PC-9 (cell line): ENCODE data around the gene TRABD. TPM values are rescaled to one million over a fixed set of nuclear protein-coding genes. Genes with fewer than 3 reads are reported as not detected.

Experiments
- BruUV-seq: library from RNA; stranded (reverse); fragments of 400-500 nt; replicated peaks from 2 replicates; lab custom pipeline; 2021; lab: Mats Ljungman, UMichigan
- CTCF ChIA-PET: fragments of 300-600 bp; sonication (Branson Sonifier 250); formaldehyde crosslinking; loops from one replicate; lab custom pipeline; 2022; ENCODE audit warnings: antibody characterized with exemption; lab: Charles Lee
- POLR2A ChIA-PET: fragments of 300-600 bp; sonication (Branson Sonifier 250); formaldehyde crosslinking; loops from one replicate; lab custom pipeline; 2022; ENCODE audit warnings: antibody characterized with exemption; ENCODE audit not compliant: unreplicated experiment; lab: Charles Lee
- DNase-seq, 2 experiments: peaks; one replicate each; pipeline versions ENCODE4 v3.0.0 to v3.0.0-alpha.2; 2015 to 2022; ENCODE audit warnings: mixed read lengths in 1 of 2
- H2AFZ ChIP-seq: fragments of 200-600 bp; sonication (generic); 2 replicates; pipeline ENCODE4 v1.8.1; 2017; ENCODE audit warnings: antibody characterized with exemption
- H3F3A ChIP-seq: fragments of 200-600 bp; sonication (generic); 2 replicates; pipeline ENCODE4 v1.8.1; 2017; ENCODE audit warnings: antibody characterized with exemption, mild to moderate bottlenecking, low read depth; ENCODE audit not compliant: insufficient read depth
- H3K27ac ChIP-seq: fragments of 200-600 bp; sonication (generic); 2 replicates; pipeline ENCODE4 v1.6.1; 2016; ENCODE audit warnings: mixed run types
- H3K27me3 ChIP-seq: fragments of 200-600 bp; sonication (generic); 2 replicates; pipeline ENCODE4 v1.6.1; 2016; ENCODE audit warnings: low read depth, mixed run types; ENCODE audit not compliant: insufficient read depth
- H3K36me3 ChIP-seq: fragments of 200-600 bp; sonication (generic); 2 replicates; pipeline ENCODE4 v1.6.1; 2016; ENCODE audit warnings: low read depth, mixed run types
- H3K4me1 ChIP-seq: fragments of 200-600 bp; sonication (generic); replicated peaks from 2 replicates; pipeline ENCODE4 v1.6.1; 2016; ENCODE audit warnings: mixed run types; ENCODE audit not compliant: insufficient read depth
- H3K4me2 ChIP-seq: fragments of 200-600 bp; sonication (generic); 2 replicates; pipeline ENCODE4 v1.6.1; 2017; ENCODE audit warnings: mixed run types
- H3K4me3 ChIP-seq: fragments of 200-600 bp; sonication (generic); 2 replicates; pipeline ENCODE4 v1.6.1; 2016; ENCODE audit warnings: mixed run types
- H3K79me2 ChIP-seq: fragments of 200-600 bp; sonication (generic); 2 replicates; pipeline ENCODE4 v1.6.1; 2017; ENCODE audit warnings: low read depth, mixed run types
- H3K9me2 ChIP-seq: fragments of 200-600 bp; sonication (generic); 2 replicates; pipeline ENCODE4 v1.8.1; 2017; ENCODE audit warnings: mild to moderate bottlenecking; ENCODE audit not compliant: insufficient read depth
- H3K9me3 ChIP-seq: fragments of 200-600 bp; sonication (generic); 2 replicates; pipeline ENCODE4 v1.8.1; 2016; ENCODE audit warnings: low read depth; ENCODE audit not compliant: insufficient read depth
- H4K20me1 ChIP-seq: fragments of 200-600 bp; sonication (generic); 2 replicates; pipeline ENCODE4 v1.8.1; 2017; ENCODE audit not compliant: insufficient read depth
- EZH2 ChIP-seq: fragments of 200-600 bp; sonication (generic); IDR thresholded peaks from 2 replicates; pipeline ENCODE4 v1.8.0; 2017; ENCODE audit warnings: antibody characterized with exemption, low read depth
- intact Hi-C: fragments of 100-400 bp; cut with micrococcal nuclease; formaldehyde crosslinking; loops from one replicate; pipeline ENCODE4 v1.10.0; 2022; ENCODE audit not compliant: unreplicated experiment
- total RNA-seq: library from RNA; stranded (reverse); gene quantifications from 2 replicates; pipeline ENCODE4 v1.2.3, GENCODE V29; 2021
- TF ChIP-seq, protein P1 (sequence below): fragments of 200-600 bp; sonication (generic); conservative IDR thresholded peaks from 2 replicates; pipeline ENCODE4 v1.6.1; 2017; ENCODE audit warnings: mixed run types, antibody characterized with exemption, mild to moderate bottlenecking, moderate library complexity

TRABD gene
- total RNA-seq, 1 experiment from 2014 or later, result 68.2 TPM

DNA sequence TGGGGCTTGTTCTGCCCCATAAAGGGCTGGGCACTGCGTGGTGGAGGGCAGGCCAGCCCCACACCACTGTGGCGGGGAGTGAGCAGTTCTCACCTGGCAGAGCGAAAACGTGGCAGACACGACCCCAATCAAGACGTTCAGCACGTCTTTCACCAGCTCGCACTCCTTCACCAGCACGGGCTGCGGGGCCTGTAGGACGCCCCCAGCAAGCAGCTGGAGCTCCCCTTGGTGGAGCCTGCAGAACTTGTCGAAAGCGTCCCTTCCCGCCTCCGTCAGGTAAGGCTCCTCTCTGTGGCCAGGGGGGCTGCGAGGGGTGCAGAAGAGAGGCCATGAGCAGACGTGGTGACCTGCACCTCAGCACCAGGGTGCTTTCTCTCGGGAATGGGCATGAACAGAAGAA, 47.5 kb downstream of the TRABD start:
- POLR2A ChIA-PET, result no interaction called here
- Histone ChIP-seq H3K27ac (no peak overlapping the region), H3K27me3 (no peaks in the 10 kb centered on the region), H4K20me1 (peaks cover 48% of the 10 kb centered on the region), H3K4me2 (no peak overlapping the region), H3K9me2 (no peaks in the 10 kb centered on the region), H3K79me2 (peaks cover 34% of the 10 kb centered on the region), H3K9me3 (no peaks in the 10 kb centered on the region), H3K36me3 (no peaks in the 10 kb centered on the region), H3F3A (peaks cover 10% of the 10 kb centered on the region; the same call in 1 of the 2 replicates), H2AFZ (no peak overlapping the region), H3K4me3 (no peak overlapping the region), H3K4me1 (no peaks in the 10 kb centered on the region)
- CTCF ChIA-PET, result no interaction called here
- TF ChIP-seq, protein P1, sequence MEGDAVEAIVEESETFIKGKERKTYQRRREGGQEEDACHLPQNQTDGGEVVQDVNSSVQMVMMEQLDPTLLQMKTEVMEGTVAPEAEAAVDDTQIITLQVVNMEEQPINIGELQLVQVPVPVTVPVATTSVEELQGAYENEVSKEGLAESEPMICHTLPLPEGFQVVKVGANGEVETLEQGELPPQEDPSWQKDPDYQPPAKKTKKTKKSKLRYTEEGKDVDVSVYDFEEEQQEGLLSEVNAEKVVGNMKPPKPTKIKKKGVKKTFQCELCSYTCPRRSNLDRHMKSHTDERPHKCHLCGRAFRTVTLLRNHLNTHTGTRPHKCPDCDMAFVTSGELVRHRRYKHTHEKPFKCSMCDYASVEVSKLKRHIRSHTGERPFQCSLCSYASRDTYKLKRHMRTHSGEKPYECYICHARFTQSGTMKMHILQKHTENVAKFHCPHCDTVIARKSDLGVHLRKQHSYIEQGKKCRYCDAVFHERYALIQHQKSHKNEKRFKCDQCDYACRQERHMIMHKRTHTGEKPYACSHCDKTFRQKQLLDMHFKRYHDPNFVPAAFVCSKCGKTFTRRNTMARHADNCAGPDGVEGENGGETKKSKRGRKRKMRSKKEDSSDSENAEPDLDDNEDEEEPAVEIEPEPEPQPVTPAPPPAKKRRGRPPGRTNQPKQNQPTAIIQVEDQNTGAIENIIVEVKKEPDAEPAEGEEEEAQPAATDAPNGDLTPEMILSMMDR, result no peak
- TF ChIP-seq EZH2, result no peak
- BruUV-seq, result no TSS peak
- DNase-seq, result no peak
- intact Hi-C loops, result no loop called here

DNA sequence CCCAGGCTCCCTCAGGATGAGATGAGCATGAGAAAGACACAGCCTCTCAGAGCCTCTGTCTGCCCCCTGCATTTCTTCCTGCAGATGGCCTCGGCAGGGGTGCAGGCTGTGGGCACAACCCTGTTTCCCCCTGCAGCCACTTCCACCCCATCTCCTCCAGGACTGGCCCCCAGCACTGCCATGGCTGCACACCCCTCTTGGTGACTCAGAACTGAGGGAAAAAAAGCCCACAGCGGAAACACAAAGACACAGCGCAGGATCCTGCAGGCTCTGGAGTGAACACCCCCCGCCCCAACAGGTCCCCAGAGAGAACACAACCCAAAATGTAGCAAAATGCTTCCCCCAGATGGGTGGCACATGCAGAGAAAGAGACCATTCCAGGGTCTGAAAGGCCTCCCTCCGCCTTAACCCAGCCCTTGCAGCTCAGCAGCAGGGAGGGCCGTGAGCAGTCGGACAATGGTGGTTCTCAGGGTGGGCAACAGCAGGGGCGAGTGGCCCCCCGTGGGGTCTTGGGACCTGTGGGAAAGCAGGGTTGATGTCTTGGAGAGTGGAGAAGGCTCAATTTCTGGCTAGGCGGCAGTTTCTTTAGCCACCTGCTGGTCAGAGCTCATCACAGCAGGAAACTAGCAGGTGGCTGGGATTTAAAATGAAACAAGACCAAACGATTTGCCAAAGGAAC, 51.2 kb downstream of the TRABD start:
- no peaks in the 10 kb centered on the region for H3K9me2 ChIP-seq
- H3K27me3 ChIP-seq, result no peaks in the 10 kb centered on the region
- H3K4me3 ChIP-seq, result no peak overlapping the region
- H3K36me3 ChIP-seq, result no peaks in the 10 kb centered on the region
- DNase-seq, result no peak
- TF ChIP-seq, protein P1, result peak; percentile 82
- no peak for TF ChIP-seq EZH2
- no peaks in the 10 kb centered on the region for H3K9me3 ChIP-seq
- H3K27ac ChIP-seq, result no peak overlapping the region
- BruUV-seq, result no TSS peak
- H3K4me1 ChIP-seq, result peaks cover 6% of the 10 kb centered on the region
- peaks cover 29% of the 10 kb centered on the region; the same call in 1 of the 2 replicates for H3F3A ChIP-seq
- no peak overlapping the region for H2AFZ ChIP-seq
- ChIA-PET POLR2A (no interaction called here), CTCF (no interaction called here)
- H3K4me2 ChIP-seq, result no peak overlapping the region
- peaks cover 65% of the 10 kb centered on the region for H3K79me2 ChIP-seq
- peaks cover 63% of the 10 kb centered on the region for H4K20me1 ChIP-seq
- intact Hi-C loops, result no loop called here

DNA sequence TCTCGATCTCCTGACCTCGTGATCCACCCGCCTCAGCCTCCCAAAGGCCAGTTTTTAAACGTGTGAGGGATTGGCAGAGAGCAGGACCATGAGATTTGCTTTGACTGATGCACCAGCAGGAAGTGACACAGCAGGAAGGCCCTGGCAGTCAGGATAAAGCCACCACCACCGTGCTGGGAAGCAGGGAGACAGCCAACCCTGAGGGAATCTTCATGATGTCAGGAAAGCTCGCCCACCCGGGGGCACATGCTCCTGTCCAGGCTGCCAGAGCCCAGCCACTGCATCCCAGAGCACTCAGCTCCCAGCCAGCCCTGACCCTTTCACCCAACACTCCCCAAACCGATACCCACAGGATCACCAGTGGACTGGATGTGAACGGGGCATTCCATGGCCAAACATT, 53.0 kb downstream of the TRABD start:
- peaks cover 20% of the 10 kb centered on the region for H3K4me1 ChIP-seq
- CTCF ChIA-PET, result interaction anchor here (0.7 kb wide), 1 partner anchor 90 kb away, joined by 3 read pairs; no protein-coding TSS in a partner anchor
- no peaks in the 10 kb centered on the region for H3K36me3 ChIP-seq
- no peaks in the 10 kb centered on the region for H3K27me3 ChIP-seq
- H3K4me2 ChIP-seq, result no peak overlapping the region
- no peaks in the 10 kb centered on the region for H3K9me3 ChIP-seq
- intact Hi-C loops, result no loop called here
- no TSS peak for BruUV-seq
- H3K79me2 ChIP-seq, result peaks cover 79% of the 10 kb centered on the region
- peaks cover 71% of the 10 kb centered on the region for H4K20me1 ChIP-seq
- H3K4me3 ChIP-seq, result no peak overlapping the region
- DNase-seq, result no peak
- H3K27ac ChIP-seq, result no peak overlapping the region
- no peak overlapping the region for H2AFZ ChIP-seq
- peaks cover 29% of the 10 kb centered on the region; the same call in 1 of the 2 replicates for H3F3A ChIP-seq
- TF ChIP-seq, protein P1, result no peak
- no peak for TF ChIP-seq EZH2
- H3K9me2 ChIP-seq, result no peaks in the 10 kb centered on the region
- POLR2A ChIA-PET, result no interaction called here
